Uterus (tissue), 4 donors: ENCODE data around the gene CAMTA1. TPM values are rescaled to one million over a fixed set of nuclear protein-coding genes. Genes with fewer than 3 reads are reported as not detected.

Source experiments
- DNase-seq, 2 donors: peaks; one replicate each; pipeline ENCODE4 v3.0.0-alpha.2; 2019 to 2020
- H3K27ac ChIP-seq, 2 donors: fragments of 200-600 bp; sonication (generic); 1 replicate in 1 of 2; 2 replicates in 1 of 2; pipeline ENCODE4 v1.5.1; 2016 to 2018
- H3K27me3 ChIP-seq, 2 donors: fragments of 200-600 bp; sonication (generic); one replicate each; pipeline ENCODE4 v1.5.1; 2018 to 2019; ENCODE audit warnings: control low read depth in 1 of 2
- H3K36me3 ChIP-seq, 2 donors: fragments of 200-600 bp; sonication (generic); one replicate each; pipeline ENCODE4 v1.5.1; 2019; ENCODE audit warnings: control low read depth in 1 of 2
- H3K4me1 ChIP-seq, 2 donors: fragments of 200-600 bp; sonication (generic); one replicate each; pipeline ENCODE4 v1.5.1; 2018 to 2019; ENCODE audit warnings: control low read depth in 1 of 2
- H3K4me3 ChIP-seq, 2 donors: fragments of 200-600 bp; sonication (generic); 1 replicate in 1 of 2; 2 replicates in 1 of 2; pipeline ENCODE4 v1.5.1; 2018 to 2019; ENCODE audit warnings: mild to moderate bottlenecking in 1 of 2
- H3K9me3 ChIP-seq, 2 donors: fragments of 200-600 bp; sonication (generic); one replicate each; pipeline ENCODE4 v1.5.1; 2019; ENCODE audit warnings: control low read depth in 1 of 2
- POLR2A ChIP-seq, 2 donors: fragments of 450-650 bp; IDR thresholded peaks; one replicate each; pipeline ENCODE4 v1.6.1; 2016; ENCODE audit warnings: antibody characterized with exemption in 2 of 2, mild to moderate bottlenecking in 1 of 2, moderate library complexity in 1 of 2
- intact Hi-C: fragments of 100-400 bp; cut with DNase I; formaldehyde crosslinking; loops from one replicate; pipeline ENCODE4 v1.15.1; 2023; ENCODE audit warnings: low total_unique reads
- total RNA-seq, 4 donors: library from RNA; depleted of rRNA in 3 of 4; stranded (reverse); fragments of >200 nt in 3 of 4; gene quantifications; one replicate each; pipeline versions ENCODE4 v1.1.0 to v1.2.4, GENCODE V29; 2014 to 2023
- TF ChIP-seq, protein P1 (sequence below), 4 experiments: fragments of 200-600 bp in 2 of 4; fragments of 450-650 bp in 2 of 4; sonication (generic) in 2 of 4; IDR thresholded peaks; one replicate each; pipeline ENCODE4 v1.5.1; 2016 to 2019; ENCODE audit warnings: antibody characterized with exemption in 4 of 4, mild to moderate bottlenecking in 2 of 4, moderate library complexity in 1 of 4
- donor health status: DM: yes; HTN: yes; CAD: no.

The CAMTA1 gene
- total RNA-seq, 4 donors from 2014 or later, result 29.7 to 427 (median 64.8) TPM

DNA sequence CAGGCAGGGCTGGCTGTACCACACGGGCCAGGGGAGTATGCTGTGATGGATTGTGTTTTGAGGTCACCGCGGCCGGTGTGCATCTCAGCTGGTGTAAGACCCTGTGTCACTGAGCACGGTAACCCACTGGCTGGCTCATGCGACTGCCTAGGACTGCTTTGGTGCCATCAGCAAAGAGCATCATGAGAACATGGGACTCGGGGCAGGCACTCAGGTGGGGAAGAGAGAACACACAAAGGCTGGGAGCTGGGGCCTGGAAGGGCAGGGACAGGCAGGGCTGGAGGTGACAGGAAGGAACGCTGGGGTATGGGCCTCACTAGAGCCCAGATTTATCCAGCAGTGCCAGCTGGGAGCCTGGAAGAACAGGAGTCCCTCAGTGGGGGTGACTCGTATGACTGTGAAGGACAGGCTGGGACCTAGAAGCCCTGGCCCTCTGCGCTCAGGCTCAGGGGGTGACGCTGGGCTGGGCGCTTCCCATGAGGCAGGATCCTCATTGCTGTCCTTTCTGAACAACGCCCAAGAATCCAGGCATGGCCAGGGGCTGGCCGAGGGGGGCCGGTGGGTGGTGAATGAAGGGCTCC lies 775.4 kb downstream of the CAMTA1 start:
- TF ChIP-seq, protein P1, sequence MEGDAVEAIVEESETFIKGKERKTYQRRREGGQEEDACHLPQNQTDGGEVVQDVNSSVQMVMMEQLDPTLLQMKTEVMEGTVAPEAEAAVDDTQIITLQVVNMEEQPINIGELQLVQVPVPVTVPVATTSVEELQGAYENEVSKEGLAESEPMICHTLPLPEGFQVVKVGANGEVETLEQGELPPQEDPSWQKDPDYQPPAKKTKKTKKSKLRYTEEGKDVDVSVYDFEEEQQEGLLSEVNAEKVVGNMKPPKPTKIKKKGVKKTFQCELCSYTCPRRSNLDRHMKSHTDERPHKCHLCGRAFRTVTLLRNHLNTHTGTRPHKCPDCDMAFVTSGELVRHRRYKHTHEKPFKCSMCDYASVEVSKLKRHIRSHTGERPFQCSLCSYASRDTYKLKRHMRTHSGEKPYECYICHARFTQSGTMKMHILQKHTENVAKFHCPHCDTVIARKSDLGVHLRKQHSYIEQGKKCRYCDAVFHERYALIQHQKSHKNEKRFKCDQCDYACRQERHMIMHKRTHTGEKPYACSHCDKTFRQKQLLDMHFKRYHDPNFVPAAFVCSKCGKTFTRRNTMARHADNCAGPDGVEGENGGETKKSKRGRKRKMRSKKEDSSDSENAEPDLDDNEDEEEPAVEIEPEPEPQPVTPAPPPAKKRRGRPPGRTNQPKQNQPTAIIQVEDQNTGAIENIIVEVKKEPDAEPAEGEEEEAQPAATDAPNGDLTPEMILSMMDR (IDR thresholded peaks at IDR 0.05), result no peak
- no peak for TF ChIP-seq POLR2A (IDR thresholded peaks at IDR 0.05)
- H3K4me3 ChIP-seq, result no peak overlapping the region

DNA sequence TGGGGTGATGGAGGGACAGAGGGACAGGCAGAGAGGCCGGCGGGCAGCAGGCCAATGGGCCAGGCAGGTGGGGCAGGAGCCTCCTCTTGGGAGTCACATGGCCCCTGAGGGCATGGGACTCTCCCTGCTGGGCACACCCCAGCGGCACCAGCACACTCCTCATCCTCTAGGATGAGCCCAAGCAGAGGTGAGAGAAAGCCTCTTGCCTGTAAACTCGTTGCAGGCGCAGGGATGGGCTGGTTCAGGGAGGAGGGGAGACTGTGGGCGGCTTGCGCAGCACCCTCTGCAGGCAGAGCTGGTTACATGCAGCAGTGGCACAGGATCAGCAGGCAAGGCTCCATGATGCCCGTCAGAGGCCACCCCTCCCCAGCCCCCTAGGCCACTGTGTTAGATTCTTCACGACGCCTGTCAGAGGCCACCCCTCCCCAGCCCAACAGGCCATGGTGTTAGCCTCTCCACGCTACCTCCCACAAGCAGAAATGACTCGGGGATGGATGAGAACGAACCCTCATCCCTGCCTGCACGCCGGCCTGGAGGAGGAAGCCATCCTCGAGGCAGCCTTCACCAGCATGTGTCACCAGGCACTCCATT lies 776.2 kb downstream of the CAMTA1 start:
- no peaks in the 10 kb centered on the region for H3K4me1 ChIP-seq
- DNase-seq, result no peak
- intact Hi-C loops, result no loop called here

More for the DNA sequence above, 775.4 kb downstream of the CAMTA1 start:
- Histone ChIP-seq H3K36me3 (no peaks in the 10 kb centered on the region), H3K9me3 (no peaks in the 10 kb centered on the region), H3K27ac (no peak overlapping the region), H3K4me1 (no peaks in the 10 kb centered on the region), H3K27me3 (no peaks in the 10 kb centered on the region)
- intact Hi-C loops, result no loop called here
- no peak for DNase-seq

DNA sequence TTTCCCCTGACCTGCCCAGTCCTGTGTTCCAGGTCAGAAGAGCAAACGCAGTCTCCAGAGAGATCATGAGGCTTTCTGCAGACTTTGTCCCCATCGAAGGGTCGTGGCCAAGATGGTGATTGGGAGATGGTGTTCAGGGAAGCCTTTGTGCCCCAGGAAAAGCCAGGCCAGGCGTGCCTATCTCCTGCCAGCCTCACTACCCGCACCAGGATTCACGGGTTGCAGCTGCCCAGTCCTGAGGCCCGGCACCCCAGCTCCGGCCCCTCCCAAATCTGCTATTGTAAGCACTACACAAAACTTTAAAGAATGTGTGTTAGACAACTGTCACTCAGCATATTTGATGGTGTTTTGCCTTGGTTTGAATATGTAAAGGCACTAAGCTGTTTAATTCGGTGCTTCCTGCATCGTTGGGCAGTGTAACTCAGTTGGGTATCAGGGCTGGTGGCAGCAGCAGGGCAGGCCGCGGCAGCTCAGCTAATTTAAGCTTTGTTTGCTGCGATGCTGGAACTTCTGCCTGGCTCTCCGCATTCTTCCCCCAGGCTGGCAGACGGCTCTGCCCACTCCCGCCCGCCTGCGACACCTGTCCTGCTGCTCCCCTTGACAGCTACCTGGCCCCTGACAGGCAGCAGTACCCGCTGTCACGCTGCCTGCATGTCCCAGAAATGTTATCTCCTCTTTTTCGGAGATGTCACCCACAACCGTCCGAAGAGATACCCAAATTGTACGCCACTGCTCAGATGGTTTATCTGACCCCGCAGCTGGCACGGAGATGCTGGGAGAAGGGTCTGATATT lies 776.9 kb downstream of the CAMTA1 start:
- no peak for TF ChIP-seq POLR2A (IDR thresholded peaks at IDR 0.05)
- TF ChIP-seq, protein P1 (IDR thresholded peaks at IDR 0.05), result no peak
- Histone ChIP-seq H3K4me1 (no peaks in the 10 kb centered on the region), H3K4me3 (no peak overlapping the region), H3K9me3 (no peaks in the 10 kb centered on the region), H3K27me3 (no peaks in the 10 kb centered on the region), H3K27ac (no peak overlapping the region), H3K36me3 (no peaks in the 10 kb centered on the region)
- no peak for DNase-seq
- intact Hi-C loops, result no loop called here

More for the DNA sequence above, 776.2 kb downstream of the CAMTA1 start:
- H3K9me3 ChIP-seq, result no peaks in the 10 kb centered on the region
- H3K27ac ChIP-seq, result no peak overlapping the region
- H3K4me3 ChIP-seq, result no peak overlapping the region
- H3K27me3 ChIP-seq, result no peaks in the 10 kb centered on the region
- no peaks in the 10 kb centered on the region for H3K36me3 ChIP-seq
- TF ChIP-seq, protein P1 (IDR thresholded peaks at IDR 0.05), result no peak
- no peak for TF ChIP-seq POLR2A (IDR thresholded peaks at IDR 0.05)

DNA sequence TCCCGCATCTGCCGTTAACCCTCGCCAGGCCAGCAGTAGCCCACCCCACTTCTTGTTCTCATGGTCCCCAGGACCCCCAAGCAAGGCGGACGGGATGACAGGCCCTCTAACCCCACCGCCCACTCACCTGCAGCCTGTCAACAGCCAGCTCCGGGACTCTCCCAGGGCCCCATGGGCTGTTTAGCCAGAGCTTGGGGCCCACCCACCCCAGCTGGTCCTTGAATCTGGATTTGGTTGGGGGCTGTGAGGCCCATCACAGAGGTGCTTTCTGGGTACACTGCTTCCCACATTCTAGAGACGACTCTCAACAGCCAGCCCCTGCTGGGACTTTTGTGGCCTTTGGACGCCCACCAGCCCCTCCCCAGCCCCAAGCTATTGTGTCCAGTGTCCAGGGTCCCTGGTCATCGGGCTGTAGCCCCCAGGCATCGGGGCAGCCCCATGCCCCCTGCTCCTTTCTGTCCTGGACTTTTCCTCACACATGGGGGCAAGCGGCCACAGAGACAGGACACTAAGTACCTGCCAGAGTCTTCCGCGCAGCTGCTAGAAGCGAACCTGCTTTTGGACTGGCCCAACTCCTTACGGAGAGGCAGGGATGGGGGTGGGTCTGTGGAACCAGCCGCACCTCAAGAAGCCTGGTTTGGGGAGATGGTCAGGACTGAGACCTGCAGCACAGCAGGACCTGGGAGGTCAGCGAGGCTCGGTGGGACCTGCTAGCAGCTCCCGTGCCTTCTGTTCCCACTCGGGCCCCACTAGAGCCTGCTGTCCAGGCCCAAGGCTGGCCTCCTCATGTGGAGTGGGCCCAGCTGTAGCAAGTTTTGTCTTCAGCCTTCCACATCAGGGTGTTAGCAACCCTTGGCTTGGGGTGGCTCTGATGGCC lies 777.7 kb downstream of the CAMTA1 start:
- no peak overlapping the region for H3K27ac ChIP-seq
- no peaks in the 10 kb centered on the region for H3K27me3 ChIP-seq
- intact Hi-C loops, result no loop called here
- no peaks in the 10 kb centered on the region for H3K4me1 ChIP-seq
- DNase-seq, result no peak
- no peaks in the 10 kb centered on the region for H3K36me3 ChIP-seq
- no peak for TF ChIP-seq POLR2A (IDR thresholded peaks at IDR 0.05)
- TF ChIP-seq, protein P1 (IDR thresholded peaks at IDR 0.05), result no peak
- no peaks in the 10 kb centered on the region for H3K9me3 ChIP-seq
- H3K4me3 ChIP-seq, result no peak overlapping the region
